T-helper 17 cell (primary cell): ENCODE results near the gene POLR3G. TPM values are rescaled to one million over a fixed set of nuclear protein-coding genes. Genes with fewer than 3 reads are reported as not detected.

Experiments
- ATAC-seq: fragments of 150-1000 bp; cut with Tn5 transposase; 2 replicates; pipeline ENCODE4 v1.10.0; 2021; ENCODE audit warnings: mild to moderate bottlenecking, moderate library complexity
- DNase-seq, 3 donors: peaks; one replicate each; pipeline versions ENCODE4 v3.0.0 to v3.0.0-alpha.2; 2020 to 2021
- H3K9me3 ChIP-seq: one replicate; pipeline ENCODE4 v1.7.0; 2013; ENCODE audit warnings: low read length, mild to moderate bottlenecking; ENCODE audit not compliant: control insufficient read depth, poor library complexity, severe bottlenecking
- H3K27ac Mint-ChIP-seq: one replicate; pipeline ENCODE4 v1.8.0; 2022; ENCODE audit warnings: mild to moderate bottlenecking, moderate library complexity, mixed read lengths
- H3K27me3 Mint-ChIP-seq: one replicate; pipeline ENCODE4 v1.8.0; 2022; ENCODE audit warnings: mixed read lengths
- H3K36me3 Mint-ChIP-seq: one replicate; pipeline ENCODE4 v1.8.0; 2022; ENCODE audit warnings: low read depth, mixed read lengths
- H3K4me1 Mint-ChIP-seq: one replicate; pipeline ENCODE4 v1.8.0; 2022; ENCODE audit warnings: mild to moderate bottlenecking, mixed read lengths
- H3K4me3 Mint-ChIP-seq: one replicate; pipeline ENCODE4 v1.8.0; 2022; ENCODE audit warnings: mild to moderate bottlenecking, moderate library complexity, mixed read lengths
- total RNA-seq, 4 donors: library from RNA in 2 of 4; stranded (reverse) in 2 of 4; gene quantifications; one replicate each; pipeline ENCODE4 v1.2.3 and lab custom pipeline; 2022 to 2026

POLR3G gene
- total RNA-seq, 2 donors from 2014 or later = 0.21 to 0.77 TPM

GRCh38 chr5:90519081-90519480 lies 44.4 kb downstream of the POLR3G start:
- ATAC-seq (no peak), DNase-seq (no peak)
- no peaks in the 10 kb centered on the region for H3K9me3 ChIP-seq
- peaks cover 14% of the 10 kb centered on the region for H3K4me1 Mint-ChIP-seq
- H3K27ac Mint-ChIP-seq = no peak overlapping the region
- peak overlapping the region; percentile 25 for H3K4me3 Mint-ChIP-seq
- peaks cover 22% of the 10 kb centered on the region for H3K36me3 Mint-ChIP-seq
- no peaks in the 10 kb centered on the region for H3K27me3 Mint-ChIP-seq

- Mint-ChIP-seq H3K27ac (peak overlapping the region; percentile 93), H3K4me3 (peak overlapping the region; percentile 96), H3K36me3 (peaks cover 6% of the 10 kb centered on the region), H3K4me1 (peaks cover 22% of the 10 kb centered on the region), H3K27me3 (peaks cover 15% of the 10 kb centered on the region)
- no peaks in the 10 kb centered on the region for H3K9me3 ChIP-seq
- DNase-seq (no peak), ATAC-seq (peak; percentile 19)
Measured at GRCh38 chr5:90528601-90529193, 54.0 kb downstream of the POLR3G start.

GRCh38 chr5:90529194-90529938 lies 54.7 kb downstream of the POLR3G start, which contains the start of gene LYSMD3:
TSS of gene LYSMD3 (minus strand) at chr5:90529584. CDS start at chr5:90525289, 4,295 bp downstream.
- no peaks in the 10 kb centered on the region for H3K9me3 ChIP-seq
- peak; percentile 92 for ATAC-seq
- peak within 1 kb of the TSS; percentile 96 for H3K4me3 Mint-ChIP-seq
- H3K36me3 Mint-ChIP-seq = peaks cover 8% of the 10 kb centered on the region
- peak; percentile 93 to 97 (median 96) for DNase-seq
- peaks cover 21% of the 10 kb centered on the region for H3K27me3 Mint-ChIP-seq
- H3K4me1 Mint-ChIP-seq = peaks cover 22% of the 10 kb centered on the region
- H3K27ac Mint-ChIP-seq = peak within 1 kb of the TSS; percentile 93

- DNase-seq (peak in 2 of 3 donors; percentile 17 to 33), ATAC-seq (peak; percentile 64)
- Mint-ChIP-seq H3K36me3 (peaks cover 8% of the 10 kb centered on the region), H3K27me3 (peaks cover 23% of the 10 kb centered on the region), H3K4me3 (peak overlapping the region; percentile 96), H3K4me1 (peaks cover 20% of the 10 kb centered on the region), H3K27ac (peak overlapping the region; percentile 93)
- H3K9me3 ChIP-seq = no peaks in the 10 kb centered on the region
Measured at GRCh38 chr5:90529939-90530677, 55.4 kb downstream of the POLR3G start.

GRCh38 chr5:90530736-90531487 lies 56.2 kb downstream of the POLR3G start:
- peaks cover 31% of the 10 kb centered on the region for H3K27me3 Mint-ChIP-seq
- peaks cover 8% of the 10 kb centered on the region for H3K36me3 Mint-ChIP-seq
- peak overlapping the region; percentile 93 for H3K27ac Mint-ChIP-seq
- H3K9me3 ChIP-seq = no peaks in the 10 kb centered on the region
- peaks cover 20% of the 10 kb centered on the region for H3K4me1 Mint-ChIP-seq
- DNase-seq (no peak), ATAC-seq (no peak)
- peak overlapping the region; percentile 96 for H3K4me3 Mint-ChIP-seq

GRCh38 chr5:90533794-90534193 lies 59.1 kb downstream of the POLR3G start:
- ATAC-seq (no peak), DNase-seq (no peak)
- no peaks in the 10 kb centered on the region for H3K4me1 Mint-ChIP-seq
- peak overlapping the region; percentile 60 for H3K27ac Mint-ChIP-seq
- peaks cover 47% of the 10 kb centered on the region for H3K27me3 Mint-ChIP-seq
- no peak overlapping the region for H3K4me3 Mint-ChIP-seq
- no peaks in the 10 kb centered on the region for H3K9me3 ChIP-seq
- peaks cover 3% of the 10 kb centered on the region for H3K36me3 Mint-ChIP-seq

- no peak for ATAC-seq
- Mint-ChIP-seq H3K27ac (no peak overlapping the region), H3K4me3 (no peak overlapping the region), H3K36me3 (peaks cover 3% of the 10 kb centered on the region), H3K4me1 (no peaks in the 10 kb centered on the region), H3K27me3 (peaks cover 56% of the 10 kb centered on the region)
- no peaks in the 10 kb centered on the region for H3K9me3 ChIP-seq
- no peak for DNase-seq
Measured at GRCh38 chr5:90534922-90535321, 60.3 kb downstream of the POLR3G start.

- Mint-ChIP-seq H3K36me3 (no peaks in the 10 kb centered on the region), H3K27me3 (peaks cover 64% of the 10 kb centered on the region), H3K27ac (no peak overlapping the region), H3K4me3 (no peak overlapping the region), H3K4me1 (no peaks in the 10 kb centered on the region)
- H3K9me3 ChIP-seq = no peaks in the 10 kb centered on the region
- no peak for ATAC-seq
- DNase-seq = no peak
Measured at GRCh38 chr5:90542827-90543519, 68.3 kb downstream of the POLR3G start.

- H3K27ac Mint-ChIP-seq = no peak overlapping the region
- no peak for ATAC-seq
Measured at GRCh38 chr5:90545511-90545910, 70.8 kb downstream of the POLR3G start.

GRCh38 chr5:90546216-90546837 lies 71.7 kb downstream of the POLR3G start:
- peaks cover 2% of the 10 kb centered on the region for H3K4me1 Mint-ChIP-seq
- H3K27me3 Mint-ChIP-seq = peaks cover 54% of the 10 kb centered on the region
- no peak overlapping the region for H3K27ac Mint-ChIP-seq
- no peaks in the 10 kb centered on the region for H3K9me3 ChIP-seq
- no peaks in the 10 kb centered on the region for H3K36me3 Mint-ChIP-seq
- DNase-seq (no peak), ATAC-seq (no peak)
- no peak overlapping the region for H3K4me3 Mint-ChIP-seq

More at GRCh38 chr5:90545511-90545910, 70.8 kb downstream of the POLR3G start:
- peaks cover 53% of the 10 kb centered on the region for H3K27me3 Mint-ChIP-seq
- DNase-seq = no peak
- no peaks in the 10 kb centered on the region for H3K36me3 Mint-ChIP-seq
- peaks cover 2% of the 10 kb centered on the region for H3K4me1 Mint-ChIP-seq
- H3K9me3 ChIP-seq = no peaks in the 10 kb centered on the region
- no peak overlapping the region for H3K4me3 Mint-ChIP-seq

GRCh38 chr5:90547072-90547536 lies 72.4 kb downstream of the POLR3G start:
- Mint-ChIP-seq H3K27ac (no peak overlapping the region), H3K27me3 (peaks cover 55% of the 10 kb centered on the region), H3K4me1 (peaks cover 2% of the 10 kb centered on the region), H3K4me3 (no peak overlapping the region), H3K36me3 (no peaks in the 10 kb centered on the region)
- ATAC-seq (no peak), DNase-seq (no peak)
- no peaks in the 10 kb centered on the region for H3K9me3 ChIP-seq

- DNase-seq = no peak
- Mint-ChIP-seq H3K36me3 (no peaks in the 10 kb centered on the region), H3K27ac (no peak overlapping the region), H3K27me3 (peaks cover 58% of the 10 kb centered on the region), H3K4me3 (no peak overlapping the region), H3K4me1 (peaks cover 2% of the 10 kb centered on the region)
- ATAC-seq = no peak
- no peaks in the 10 kb centered on the region for H3K9me3 ChIP-seq
Measured at GRCh38 chr5:90548069-90548593, 73.5 kb downstream of the POLR3G start.
